H1 (cell line): ENCODE results near the gene UNC119. TPM values are rescaled to one million over a fixed set of nuclear protein-coding genes. Genes with fewer than 3 reads are reported as not detected.
A peak's percentile ranks its signal among the peaks of the same experiment; 100 is the strongest.

Experiments used
- CTCF ChIA-PET: fragments of 300-600 bp; sonication (Branson Sonifier 250); formaldehyde crosslinking; loops from one replicate; lab custom pipeline; 2021; ENCODE audit not compliant: partially characterized antibody; lab: Charles Lee
- POLR2A ChIA-PET: fragments of 300-600 bp; sonication (Branson Sonifier 250); formaldehyde crosslinking; loops from one replicate; lab custom pipeline; 2021; ENCODE audit warnings: inconsistent platforms; ENCODE audit not compliant: partially characterized antibody; lab: Charles Lee
- DNase-seq, 2 experiments: peaks; one replicate each; pipeline versions ENCODE4 v3.0.0 to v3.0.0-alpha.2; 2010 to 2022; ENCODE audit warnings: low spot score in 2 of 2, low read depth in 1 of 2, mixed read lengths in 1 of 2
- FAIRE-seq: peaks from 2 replicates; lab custom pipeline; 2011; peaks lifted over from hg19 to GRCh38; lab: Jason Lieb, UNC
- H2AFZ ChIP-seq: 2 replicates; pipeline ENCODE4 v1.8.1; 2012; ENCODE audit warnings: low read length, inconsistent platforms
- H2AK5ac ChIP-seq: 2 replicates; pipeline ENCODE4 v1.6.1; 2013; ENCODE audit warnings: low read depth, low read length
- H2BK120ac ChIP-seq: replicated peaks from 2 replicates; pipeline ENCODE3; 2013; ENCODE audit warnings: low read depth, low read length, inconsistent platforms
- H2BK12ac ChIP-seq: 2 replicates; pipeline ENCODE4 v1.6.1; 2013; ENCODE audit warnings: low read depth, low read length
- H2BK15ac ChIP-seq: 2 replicates; pipeline ENCODE4 v1.6.1; 2013; ENCODE audit warnings: low read length
- H2BK20ac ChIP-seq: 2 replicates; pipeline ENCODE4 v1.6.1; 2013; ENCODE audit warnings: low read length
- H2BK5ac ChIP-seq: 2 replicates; pipeline ENCODE4 v1.6.1; 2013; ENCODE audit warnings: low read depth, low read length
- H3K14ac ChIP-seq: 2 replicates; pipeline ENCODE4 v1.6.1; 2013; ENCODE audit warnings: inconsistent platforms; ENCODE audit not compliant: insufficient read length
- H3K18ac ChIP-seq: 2 replicates; pipeline ENCODE4 v1.6.1; 2013; ENCODE audit warnings: low read length; ENCODE audit errors: extremely low read depth
- H3K23ac ChIP-seq: 2 replicates; pipeline ENCODE4 v1.6.1; 2013; ENCODE audit warnings: inconsistent platforms; ENCODE audit not compliant: insufficient read length
- H3K23me2 ChIP-seq: 2 replicates; pipeline ENCODE4 v1.6.1; 2013; ENCODE audit warnings: low read depth, low read length
- H3K27ac ChIP-seq: 2 replicates; pipeline ENCODE4 v1.6.1; 2011; ENCODE audit warnings: low read depth, low read length, inconsistent platforms
- H3K27me3 ChIP-seq, 4 experiments: replicated peaks in 1 of 4; 1 replicate in 1 of 4; 2 replicates in 3 of 4; pipeline versions ENCODE4 v1.6.1 to v1.8.1; 2011 to 2013; ENCODE audit warnings: low read length in 3 of 4, mild to moderate bottlenecking in 3 of 4, inconsistent platforms in 2 of 4, mixed read lengths in 2 of 4, moderate library complexity in 1 of 4; ENCODE audit not compliant: control insufficient read depth in 3 of 4, insufficient read depth in 3 of 4; ENCODE audit errors: extremely low read depth in 1 of 4
- H3K36me3 ChIP-seq, 4 experiments: 2 replicates each; pipeline versions ENCODE4 v1.6.1 to v1.8.1; 2011 to 2013; ENCODE audit warnings: mild to moderate bottlenecking in 4 of 4, low read length in 3 of 4, moderate library complexity in 2 of 4, control low read depth in 1 of 4, inconsistent platforms in 1 of 4; ENCODE audit not compliant: insufficient read depth in 4 of 4, control insufficient read depth in 2 of 4
- H3K4ac ChIP-seq: replicated peaks from 2 replicates; pipeline ENCODE3; 2013; ENCODE audit warnings: low read length, low read depth, mixed read lengths, inconsistent platforms; ENCODE audit not compliant: insufficient read length
- H3K4me1 ChIP-seq, 4 experiments: replicated peaks in 1 of 4; 1 replicate in 1 of 4; 2 replicates in 3 of 4; pipeline versions ENCODE4 v1.6.1 to v1.8.1; 2011 to 2013; ENCODE audit warnings: low read length in 3 of 4, inconsistent platforms in 2 of 4, mixed read lengths in 1 of 4; ENCODE audit not compliant: insufficient read depth in 4 of 4, control insufficient read depth in 3 of 4
- H3K4me2 ChIP-seq, 2 experiments: 2 replicates each; pipeline versions ENCODE4 v1.6.1 to v1.8.1; 2011 to 2013; ENCODE audit warnings: low read depth in 2 of 2, low read length in 2 of 2, control low read depth in 1 of 2, inconsistent platforms in 1 of 2, mild to moderate bottlenecking in 1 of 2; ENCODE audit not compliant: insufficient read depth in 1 of 2
- H3K4me3 ChIP-seq, 4 experiments: fragments of 200-600, 300-600 bp in 1 of 4; sonication (generic), shearing (Covaris generic), sonication (Bioruptor Twin) in 1 of 4; 2 replicates each; pipeline versions ENCODE4 v1.5.1 to v1.8.1; 2011 to 2016; ENCODE audit warnings: low read length in 4 of 4, low read depth in 3 of 4, control low read depth in 2 of 4, inconsistent platforms in 2 of 4, mild to moderate bottlenecking in 2 of 4, mixed read lengths in 1 of 4, moderate library complexity in 1 of 4; ENCODE audit not compliant: insufficient read depth in 2 of 4; ENCODE audit errors: extremely low read depth in 1 of 4
- H3K56ac ChIP-seq: replicated peaks from 2 replicates; pipeline ENCODE3; 2013; ENCODE audit warnings: low read depth, mild to moderate bottlenecking, mixed read lengths, low read length, inconsistent platforms; ENCODE audit not compliant: insufficient read length
- H3K79me1 ChIP-seq: 2 replicates; pipeline ENCODE4 v1.6.1; 2013; ENCODE audit warnings: low read depth, low read length, control low read depth
- H3K79me2 ChIP-seq, 2 experiments: 2 replicates each; pipeline versions ENCODE4 v1.6.1 to v1.8.1; 2012 to 2013; ENCODE audit warnings: low read length in 2 of 2, mild to moderate bottlenecking in 2 of 2, inconsistent platforms in 1 of 2; ENCODE audit not compliant: insufficient read depth in 2 of 2, control insufficient read depth in 1 of 2
- H3K9ac ChIP-seq, 4 experiments: replicated peaks in 1 of 4; 1 replicate in 1 of 4; 2 replicates in 3 of 4; pipeline versions ENCODE4 v1.6.1 to v1.8.1; 2011 to 2013; ENCODE audit warnings: low read depth in 3 of 4, low read length in 3 of 4, control low read depth in 2 of 4, mild to moderate bottlenecking in 2 of 4, moderate library complexity in 2 of 4, inconsistent platforms in 1 of 4; ENCODE audit errors: extremely low read depth in 1 of 4
- H3K9me3 ChIP-seq, 2 experiments: 2 replicates each; pipeline versions ENCODE4 v1.6.1 to v1.8.1; 2012 to 2013; ENCODE audit warnings: mild to moderate bottlenecking in 2 of 2, moderate library complexity in 2 of 2, control low read depth in 1 of 2, inconsistent platforms in 1 of 2, low read depth in 1 of 2, low read length in 1 of 2, mixed read lengths in 1 of 2; ENCODE audit not compliant: insufficient read depth in 2 of 2
- H4K20me1 ChIP-seq, 2 experiments: replicated peaks in 1 of 2; 2 replicates each; pipeline versions ENCODE3 to v1.8.1; 2011 to 2013; ENCODE audit warnings: inconsistent platforms in 2 of 2, low read length in 2 of 2, mild to moderate bottlenecking in 1 of 2; ENCODE audit not compliant: insufficient read depth in 2 of 2, control insufficient read depth in 1 of 2
- H4K5ac ChIP-seq: 2 replicates; pipeline ENCODE4 v1.6.1; 2013; ENCODE audit warnings: low read length, low read depth, mixed read lengths, inconsistent platforms; ENCODE audit not compliant: insufficient read length
- H4K8ac ChIP-seq: 2 replicates; pipeline ENCODE4 v1.8.0; 2013; ENCODE audit warnings: mild to moderate bottlenecking, moderate library complexity, low read length, inconsistent platforms; ENCODE audit not compliant: insufficient read depth; ENCODE audit errors: extremely low read depth
- H4K91ac ChIP-seq: replicated peaks from 2 replicates; pipeline ENCODE3; 2013; ENCODE audit warnings: low read length, mixed read lengths, inconsistent platforms; ENCODE audit not compliant: insufficient read length
- ATF3 ChIP-seq: IDR thresholded peaks from 2 replicates; pipeline ENCODE4 v1.6.1; 2011; ENCODE audit warnings: low read depth, mild to moderate bottlenecking, low read length; ENCODE audit not compliant: insufficient read depth
- BRCA1 ChIP-seq: IDR thresholded peaks from 2 replicates; pipeline ENCODE4 v1.6.1; 2012; ENCODE audit warnings: low read depth, low read length, improper control_type of control experiment
- CHD2 ChIP-seq: IDR thresholded peaks from 2 replicates; pipeline ENCODE4 v1.6.1; 2012; ENCODE audit warnings: low read length, improper control_type of control experiment
- CREB1 ChIP-seq: IDR thresholded peaks from 2 replicates; pipeline ENCODE4 v1.6.1; 2012; ENCODE audit warnings: inconsistent platforms
- CTBP2 ChIP-seq: IDR thresholded peaks from 2 replicates; pipeline ENCODE4 v1.7.0; 2011; ENCODE audit warnings: borderline replicate concordance, mild to moderate bottlenecking, moderate library complexity, mixed read lengths, low read length; ENCODE audit not compliant: insufficient read depth, insufficient read length
- EZH2 ChIP-seq: fragments of 200-600 bp; sonication (generic); IDR thresholded peaks from 2 replicates; pipeline ENCODE4 v1.7.1; 2012; ENCODE audit warnings: low read depth, mild to moderate bottlenecking, moderate library complexity, low read length, inconsistent platforms; ENCODE audit not compliant: severe bottlenecking
- JUN ChIP-seq: IDR thresholded peaks from 2 replicates; pipeline ENCODE4 v1.6.1; 2011; ENCODE audit warnings: low read depth, mild to moderate bottlenecking, improper control_type of control experiment, low read length
- JUND ChIP-seq: IDR thresholded peaks from 2 replicates; pipeline ENCODE4 v1.6.1; 2011; ENCODE audit warnings: mild to moderate bottlenecking, improper control_type of control experiment, low read length
- TEAD4 ChIP-seq: IDR thresholded peaks from 2 replicates; pipeline ENCODE4 v1.6.1; 2012; ENCODE audit warnings: low read depth, low read length, inconsistent platforms, mixed read lengths
- WGBS, 2 experiments: shearing (Covaris generic) in 1 of 2; methylation state at CpG; one replicate each; pipeline versions ENCODE4 v1.1.6 to v1.1.7; 2013 to 2015; ENCODE audit warnings: low lambda C conversion rate in 2 of 2, mixed read lengths in 2 of 2, inconsistent platforms in 1 of 2, low coverage in 1 of 2, missing lambda C conversion rate in 1 of 2; ENCODE audit not compliant: insufficient replicate concordance in 2 of 2, insufficient coverage in 1 of 2, insufficient read length in 1 of 2; ENCODE audit errors: extremely low coverage in 1 of 2, missing lambda C conversion rate in 1 of 2; 5-methylcytosine and 5-hydroxymethylcytosine counted together
- polyA plus RNA-seq, 7 experiments: library from polyadenylated mRNA; depleted of rRNA in 3 of 7; stranded (reverse) in 5 of 7; unstranded in 2 of 7; fragments of >200 nt in 5 of 7; fragments of 200-250 nt in 2 of 7; gene quantifications; 1 replicate in 5 of 7; 2 replicates in 1 of 7; 4 replicates in 1 of 7; pipeline versions ENCODE4 v1.2.1 to v1.2.3, GENCODE V29; 2011 to 2013; ENCODE audit warnings: missing spikeins in 2 of 7, mixed read lengths in 2 of 7
- total RNA-seq: library from RNA; stranded (reverse); fragmentation: NEBNext Ultra II Directional; extraction: Animal tissue kit (Norgen Biotek cat#: 25700); gene quantifications from 2 replicates; pipeline ENCODE4 v1.2.1, GENCODE V29; 2021

Gene UNC119
- total and polyA plus RNA-seq, 2 of the 8 experiments (the other 6 are each of a cell fraction or from before 2014, with no cell fraction given) = 43.5 to 94.4 TPM

- H3K4me1 ChIP-seq = peaks cover 0 to 9% (median 4%) of the 10 kb centered on the region in 4 experiments; a peak in 4 of 7 replicates
- 0 out of 4 replicates have a peak, but pooled peaks cover 0 to 3% of the 10 kb centered on the region in 2 experiments for H3K79me2 ChIP-seq
- H3K23ac ChIP-seq = no peak overlapping the region
- no peak overlapping the region for H4K91ac ChIP-seq
- no peaks in the 10 kb centered on the region for H3K9me3 ChIP-seq
- DNase-seq = no peak
- CTCF ChIA-PET = interaction anchor here (0.8 to 18.4 kb wide), 8 partner anchors 9 to 60 kb away, joined by 3 to 547 read pairs (median 50); partner anchors contain the start of genes FOXN1 and PIGS
- no peak overlapping the region for H3K4me3 ChIP-seq
- 0 out of 2 replicates have a peak overlapping the region, but pooled peaks have one; percentile 0 for H4K8ac ChIP-seq
- H3K27me3 ChIP-seq = no peaks in the 10 kb centered on the region
- peaks cover 2 to 7% of the 10 kb centered on the region in 2 experiments for H4K20me1 ChIP-seq
- H4K5ac ChIP-seq = no peak overlapping the region
- peak overlapping the region; percentile 48; the same call in 1 of the 2 replicates for H3K18ac ChIP-seq
- POLR2A ChIA-PET = interaction anchor here (0.6 to 1.8 kb wide), 6 partner anchors 12 to 101 kb away, joined by 3 to 5 read pairs (median 4); partner anchors contain the start of gene FOXN1
- H3K4ac ChIP-seq = no peak overlapping the region
- no peak overlapping the region for H2BK15ac ChIP-seq
- FAIRE-seq = no peak
- H3K36me3 ChIP-seq = peaks cover 0 to 7% (median 2%) of the 10 kb centered on the region in 4 experiments; a peak in 3 of 8 replicates
- WGBS, 2 experiments = 84% methylated on average over 5 of the region's 6 CpGs; no CpG with 5 or more reads in 1 of the 2 experiments
- peaks cover under 1% of the 10 kb centered on the region for H3K79me1 ChIP-seq
- H3K9ac ChIP-seq = no peak overlapping the region
- no peak overlapping the region for H2AK5ac ChIP-seq
- no peak overlapping the region for H3K4me2 ChIP-seq
- no peaks in the 10 kb centered on the region for H3K23me2 ChIP-seq
- H3K14ac ChIP-seq = no peak overlapping the region
- no peak overlapping the region for H3K27ac ChIP-seq
- H2BK12ac ChIP-seq = no peak overlapping the region
- H2BK120ac ChIP-seq = no peak overlapping the region
- no peak overlapping the region for H2BK20ac ChIP-seq
- H2AFZ ChIP-seq = no peak overlapping the region
- H2BK5ac ChIP-seq = peak overlapping the region; percentile 16; the same call in 1 of the 2 replicates
- no peak overlapping the region for H3K56ac ChIP-seq
- no peak for TF ChIP-seq ATF3
- no peak for TF ChIP-seq CHD2
- no peak for TF ChIP-seq EZH2
- TF ChIP-seq CTBP2 = no peak
- no peak for TF ChIP-seq JUN
- TF ChIP-seq TEAD4 = no peak
- no peak for TF ChIP-seq BRCA1
- no peak for TF ChIP-seq JUND
- TF ChIP-seq CREB1 = no peak
These were observed 6.5 kb downstream of the UNC119 start for GRCh38 chr17:28545787-28546415.
